Measurements from ENCODE around the gene SPTBN2.

SPTBN2 gene

GRCh38 chr11:66688561-66689534 lies 40.2 kb downstream of the SPTBN2 start:
- no peaks in the 10 kb centered on the region for H3K9me3 Mint-ChIP-seq
- H3K36me3 Mint-ChIP-seq = peaks cover 0 to 2% of the 10 kb centered on the region in 2 donors
- DNase-seq = no peak
- H3K27ac Mint-ChIP-seq = no peak overlapping the region
- no peak overlapping the region for H3K4me3 Mint-ChIP-seq
- no peak for ATAC-seq (replicated peaks)
- H3K27me3 Mint-ChIP-seq = no peaks in the 10 kb centered on the region
- no peaks in the 10 kb centered on the region for H3K4me1 Mint-ChIP-seq

GRCh38 chr11:66687831-66688281 lies 41.2 kb downstream of the SPTBN2 start:
- no peak overlapping the region for H3K4me3 Mint-ChIP-seq
- ATAC-seq (replicated peaks) = no peak
- no peaks in the 10 kb centered on the region for H3K27me3 Mint-ChIP-seq

GRCh38 chr11:66686801-66687750 lies 41.9 kb downstream of the SPTBN2 start:
- Mint-ChIP-seq H3K9me3 (no peaks in the 10 kb centered on the region), H3K36me3 (peaks cover 0 to 2% of the 10 kb centered on the region in 2 donors), H3K4me1 (no peaks in the 10 kb centered on the region), H3K4me3 (no peak overlapping the region), H3K27ac (no peak overlapping the region), H3K27me3 (no peaks in the 10 kb centered on the region)
- DNase-seq (no peak), ATAC-seq (replicated peaks) (no peak)

More at GRCh38 chr11:66687831-66688281, 41.2 kb downstream of the SPTBN2 start:
- no peak for DNase-seq
- no peak overlapping the region for H3K27ac Mint-ChIP-seq
- H3K9me3 Mint-ChIP-seq = no peaks in the 10 kb centered on the region
- H3K4me1 Mint-ChIP-seq = no peaks in the 10 kb centered on the region
- H3K36me3 Mint-ChIP-seq = peaks cover 0 to 2% of the 10 kb centered on the region in 2 donors

GRCh38 chr11:66686100-66686785 lies 42.8 kb downstream of the SPTBN2 start:
- H3K9me3 Mint-ChIP-seq = no peaks in the 10 kb centered on the region
- no peak overlapping the region for H3K4me3 Mint-ChIP-seq
- H3K36me3 Mint-ChIP-seq = peaks cover 0 to 2% of the 10 kb centered on the region in 2 donors
- no peak overlapping the region for H3K27ac Mint-ChIP-seq
- no peak for DNase-seq
- H3K27me3 Mint-ChIP-seq = no peaks in the 10 kb centered on the region
- no peaks in the 10 kb centered on the region for H3K4me1 Mint-ChIP-seq
- ATAC-seq (replicated peaks) = no peak

GRCh38 chr11:66685276-66686099 lies 43.5 kb downstream of the SPTBN2 start:
- no peak for ATAC-seq (replicated peaks)
- no peaks in the 10 kb centered on the region for H3K9me3 Mint-ChIP-seq
- no peaks in the 10 kb centered on the region for H3K4me1 Mint-ChIP-seq
- DNase-seq = no peak
- no peaks in the 10 kb centered on the region for H3K27me3 Mint-ChIP-seq
- H3K4me3 Mint-ChIP-seq = no peak overlapping the region
- H3K27ac Mint-ChIP-seq = no peak overlapping the region
- H3K36me3 Mint-ChIP-seq = peaks cover 0 to 2% of the 10 kb centered on the region in 2 donors

GRCh38 chr11:66684635-66685034 lies 44.4 kb downstream of the SPTBN2 start:
- peaks cover 0 to 2% of the 10 kb centered on the region in 2 donors for H3K36me3 Mint-ChIP-seq
- H3K27ac Mint-ChIP-seq = no peak overlapping the region
- ATAC-seq (replicated peaks) (no peak), DNase-seq (no peak)
- no peak overlapping the region for H3K4me3 Mint-ChIP-seq
- no peaks in the 10 kb centered on the region for H3K27me3 Mint-ChIP-seq
- H3K4me1 Mint-ChIP-seq = no peaks in the 10 kb centered on the region
- no peaks in the 10 kb centered on the region for H3K9me3 Mint-ChIP-seq

- ATAC-seq (replicated peaks) = no peak
- H3K4me3 Mint-ChIP-seq = no peak overlapping the region
- no peaks in the 10 kb centered on the region for H3K27me3 Mint-ChIP-seq
- DNase-seq = no peak
- no peak overlapping the region for H3K27ac Mint-ChIP-seq
- H3K36me3 Mint-ChIP-seq = peaks cover 0 to 2% of the 10 kb centered on the region in 2 donors
- no peaks in the 10 kb centered on the region for H3K4me1 Mint-ChIP-seq
- H3K9me3 Mint-ChIP-seq = no peaks in the 10 kb centered on the region
Observed at GRCh38 chr11:66683877-66684276, 45.1 kb downstream of the SPTBN2 start.

GRCh38 chr11:66680966-66681645 lies 47.9 kb downstream of the SPTBN2 start:
- ATAC-seq (replicated peaks) (no peak), DNase-seq (no peak)
- H3K36me3 Mint-ChIP-seq = peaks cover 5 to 10% of the 10 kb centered on the region in 2 donors
- no peak overlapping the region for H3K27ac Mint-ChIP-seq
- H3K9me3 Mint-ChIP-seq = no peaks in the 10 kb centered on the region
- no peak overlapping the region for H3K4me3 Mint-ChIP-seq
- H3K4me1 Mint-ChIP-seq = peaks cover 8 to 23% of the 10 kb centered on the region in 2 donors
- no peaks in the 10 kb centered on the region for H3K27me3 Mint-ChIP-seq

- peaks cover 9 to 22% of the 10 kb centered on the region in 2 donors for H3K36me3 Mint-ChIP-seq
- peak within 1 kb of the TSS; percentile 98 for H3K27ac Mint-ChIP-seq
- H3K9me3 Mint-ChIP-seq = no peaks in the 10 kb centered on the region
- ATAC-seq (replicated peaks) = peak; percentile 88 to 92
- DNase-seq = peak; percentile 94
- no peaks in the 10 kb centered on the region for H3K27me3 Mint-ChIP-seq
- peak within 1 kb of the TSS; percentile 88 to 95 for H3K4me3 Mint-ChIP-seq
- peaks cover 17 to 37% of the 10 kb centered on the region in 2 donors for H3K4me1 Mint-ChIP-seq
Observed at GRCh38 chr11:66677599-66678375, 51.2 kb downstream of the SPTBN2 start, which contains the start of gene RBM4B. Gene RBM4B (minus strand): TSS chr11:66677887. CDS start chr11:66677079, 808 bp downstream.

- H3K27ac Mint-ChIP-seq = peak overlapping the region; percentile 98
- no peaks in the 10 kb centered on the region for H3K27me3 Mint-ChIP-seq
- DNase-seq (no peak), ATAC-seq (replicated peaks) (no peak)
- no peaks in the 10 kb centered on the region for H3K9me3 Mint-ChIP-seq
- H3K4me3 Mint-ChIP-seq = peak overlapping the region; percentile 88 to 95
- peaks cover 17 to 37% of the 10 kb centered on the region in 2 donors for H3K4me1 Mint-ChIP-seq
- peaks cover 9 to 22% of the 10 kb centered on the region in 2 donors for H3K36me3 Mint-ChIP-seq
Observed at GRCh38 chr11:66676931-66677598, 52.0 kb downstream of the SPTBN2 start.

- H3K36me3 Mint-ChIP-seq = peaks cover 9 to 22% of the 10 kb centered on the region in 2 donors
- H3K4me1 Mint-ChIP-seq = peaks cover 17 to 37% of the 10 kb centered on the region in 2 donors
- ATAC-seq (replicated peaks) = no peak
- no peaks in the 10 kb centered on the region for H3K9me3 Mint-ChIP-seq
- DNase-seq = no peak
- H3K4me3 Mint-ChIP-seq = peak overlapping the region; percentile 88 to 95
- H3K27me3 Mint-ChIP-seq = no peaks in the 10 kb centered on the region
- H3K27ac Mint-ChIP-seq = peak overlapping the region; percentile 98
Observed at GRCh38 chr11:66676282-66676919, 52.6 kb downstream of the SPTBN2 start.

Data from stimulated activated naive B cell treated with anti-CD40 and anti-IgM and Interleukin-4, amounts not matched to agents 10 μg/mL and 1 μg/mL and 100 μg/mL, for 72 hours (primary cell).